Lower lobe of right lung (tissue), 2 donors: ENCODE data around the gene FANK1. TPM values are rescaled to one million over a fixed set of nuclear protein-coding genes. Genes with fewer than 3 reads are reported as not detected.

Experiments used
- ATAC-seq, 2 donors: fragments of 200-7000 bp; cut with Tn5 transposase; one replicate each; pipeline ENCODE4 v1.9.1; 2020 to 2022; ENCODE audit warnings: mild to moderate bottlenecking in 2 of 2, moderate library complexity in 2 of 2
- DNase-seq: peaks from one replicate; pipeline ENCODE4 v3.0.0-alpha.2; 2020
- H3K27ac ChIP-seq: fragments of 200-600 bp; one replicate; pipeline ENCODE4 v1.8.0; 2022
- H3K27me3 ChIP-seq: fragments of 200-600 bp; one replicate; pipeline ENCODE4 v1.8.0; 2022; ENCODE audit warnings: low read depth
- H3K36me3 ChIP-seq: fragments of 200-600 bp; one replicate; pipeline ENCODE4 v1.8.0; 2022; ENCODE audit warnings: mild to moderate bottlenecking
- H3K4me1 ChIP-seq: fragments of 200-600 bp; one replicate; pipeline ENCODE4 v1.8.0; 2022
- H3K4me3 ChIP-seq: fragments of 200-600 bp; one replicate; pipeline ENCODE4 v1.8.0; 2022; ENCODE audit warnings: mild to moderate bottlenecking
- H3K9me3 ChIP-seq: fragments of 200-600 bp; one replicate; pipeline ENCODE4 v1.8.0; 2022
- intact Hi-C: fragments of 100-400 bp; cut with DNase I; formaldehyde crosslinking; loops from one replicate; pipeline ENCODE4 v1.11.0; 2022
- total RNA-seq: library from RNA; stranded (reverse); fragmentation: NEBNext Ultra II Directional; extraction: Animal tissue kit (Norgen Biotek cat#: 25700); gene quantifications from one replicate; pipeline ENCODE4 v1.2.1, GENCODE V29; 2021
- TF ChIP-seq, protein P1 (sequence below): fragments of 200-600 bp; IDR thresholded peaks from one replicate; pipeline ENCODE4 v1.8.0; 2022; ENCODE audit warnings: antibody characterized with exemption, mild to moderate bottlenecking
- donor health status: DM: no; HTN: yes; CAD: no; lungs with severe emphysema.

FANK1 gene
- total RNA-seq, 1 donor from 2014 or later: 11.5 TPM

DNA sequence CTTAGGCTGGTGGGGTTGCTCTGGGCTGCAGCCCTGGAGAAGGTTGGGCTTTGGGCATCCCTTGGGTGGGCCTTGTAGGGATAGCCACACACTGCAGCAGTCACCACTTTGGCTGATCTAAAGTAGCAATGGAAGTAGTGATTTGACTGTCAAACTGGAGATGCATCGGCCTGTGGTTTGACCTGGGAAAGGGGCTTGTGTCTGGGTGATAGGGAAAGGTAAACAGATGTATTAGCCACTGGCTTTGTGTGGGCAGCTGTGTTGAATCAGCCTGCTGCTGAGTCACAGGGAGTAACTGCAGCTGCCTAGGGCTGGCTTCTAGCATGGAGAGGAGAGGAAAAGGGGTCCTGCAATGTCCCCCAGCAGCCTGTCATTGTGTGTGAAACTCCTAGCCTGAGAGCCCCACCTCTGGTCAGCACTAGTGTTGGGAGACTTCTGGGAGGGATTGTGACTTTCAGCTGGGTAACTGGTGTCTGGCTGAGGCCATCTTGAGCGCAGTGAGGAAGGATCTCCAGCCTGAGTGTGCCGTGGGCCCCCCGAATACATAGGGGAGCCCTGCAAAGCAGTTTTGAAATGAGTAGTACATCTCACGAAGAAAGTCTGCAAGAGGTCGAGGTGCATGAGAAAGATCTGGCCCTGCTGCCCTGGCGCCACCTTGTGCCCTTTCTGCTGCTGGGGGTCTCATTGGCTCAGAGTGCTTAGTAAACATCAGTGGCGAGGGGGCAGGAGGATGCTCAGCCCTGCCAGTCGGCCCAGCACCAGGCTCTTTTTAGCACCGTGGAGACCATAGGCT, 117.3 kb downstream of the FANK1 start:
- no peak for ATAC-seq
- no peak overlapping the region for H3K27ac ChIP-seq
- no peaks in the 10 kb centered on the region for H3K9me3 ChIP-seq
- no peaks in the 10 kb centered on the region for H3K4me1 ChIP-seq
- TF ChIP-seq, protein P1, sequence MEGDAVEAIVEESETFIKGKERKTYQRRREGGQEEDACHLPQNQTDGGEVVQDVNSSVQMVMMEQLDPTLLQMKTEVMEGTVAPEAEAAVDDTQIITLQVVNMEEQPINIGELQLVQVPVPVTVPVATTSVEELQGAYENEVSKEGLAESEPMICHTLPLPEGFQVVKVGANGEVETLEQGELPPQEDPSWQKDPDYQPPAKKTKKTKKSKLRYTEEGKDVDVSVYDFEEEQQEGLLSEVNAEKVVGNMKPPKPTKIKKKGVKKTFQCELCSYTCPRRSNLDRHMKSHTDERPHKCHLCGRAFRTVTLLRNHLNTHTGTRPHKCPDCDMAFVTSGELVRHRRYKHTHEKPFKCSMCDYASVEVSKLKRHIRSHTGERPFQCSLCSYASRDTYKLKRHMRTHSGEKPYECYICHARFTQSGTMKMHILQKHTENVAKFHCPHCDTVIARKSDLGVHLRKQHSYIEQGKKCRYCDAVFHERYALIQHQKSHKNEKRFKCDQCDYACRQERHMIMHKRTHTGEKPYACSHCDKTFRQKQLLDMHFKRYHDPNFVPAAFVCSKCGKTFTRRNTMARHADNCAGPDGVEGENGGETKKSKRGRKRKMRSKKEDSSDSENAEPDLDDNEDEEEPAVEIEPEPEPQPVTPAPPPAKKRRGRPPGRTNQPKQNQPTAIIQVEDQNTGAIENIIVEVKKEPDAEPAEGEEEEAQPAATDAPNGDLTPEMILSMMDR: no peak
- no peak for DNase-seq
- no peaks in the 10 kb centered on the region for H3K36me3 ChIP-seq
- intact Hi-C loops: no loop called here
- H3K27me3 ChIP-seq: no peaks in the 10 kb centered on the region
- no peak overlapping the region for H3K4me3 ChIP-seq

DNA sequence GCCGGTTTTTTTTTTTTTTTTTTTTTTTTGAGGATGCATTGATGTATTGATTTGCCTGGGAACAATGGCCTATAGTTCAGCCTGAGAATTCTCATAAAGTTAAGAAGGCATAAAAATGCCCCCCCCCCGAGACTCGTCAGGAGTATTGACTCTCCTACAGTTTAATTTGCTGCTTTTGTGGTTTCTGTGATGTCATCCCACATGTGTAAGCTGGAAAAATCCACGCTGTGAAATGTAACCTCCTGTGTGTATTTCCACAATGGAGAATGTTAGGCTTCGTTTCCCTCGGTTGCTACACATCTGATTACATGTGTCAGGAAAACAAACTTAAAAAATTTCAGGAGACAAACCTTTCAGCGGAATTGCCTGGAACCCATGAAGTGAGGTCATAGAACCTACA, 117.9 kb downstream of the FANK1 start:
- no peak for DNase-seq
- Histone ChIP-seq H3K9me3 (no peaks in the 10 kb centered on the region), H3K4me3 (no peak overlapping the region), H3K36me3 (no peaks in the 10 kb centered on the region), H3K27me3 (no peaks in the 10 kb centered on the region), H3K4me1 (no peaks in the 10 kb centered on the region), H3K27ac (no peak overlapping the region)
- TF ChIP-seq, protein P1: no peak
- intact Hi-C loops: no loop called here
- ATAC-seq: no peak

DNA sequence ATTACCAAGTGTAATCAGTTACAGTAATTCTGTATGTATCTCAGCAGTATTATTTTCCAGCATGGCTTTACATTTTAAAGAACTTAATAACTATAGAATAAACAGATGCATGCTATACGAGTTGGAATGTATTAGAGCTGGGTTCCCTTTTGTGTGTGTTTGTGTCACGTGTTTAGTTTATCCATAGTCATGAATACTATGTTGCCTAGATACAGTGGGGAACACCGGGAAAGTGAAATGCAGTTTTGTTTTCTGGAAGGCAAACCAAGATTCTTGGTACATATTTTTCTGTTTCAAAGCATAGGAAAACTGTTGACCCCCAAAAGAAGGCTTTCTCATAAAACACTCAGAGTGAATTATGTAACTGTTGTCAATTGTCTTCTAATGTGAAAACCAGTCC, 119.0 kb downstream of the FANK1 start:
- ATAC-seq (no peak), DNase-seq (no peak)
- Histone ChIP-seq H3K36me3 (no peaks in the 10 kb centered on the region), H3K27me3 (no peaks in the 10 kb centered on the region), H3K4me3 (no peak overlapping the region), H3K4me1 (no peaks in the 10 kb centered on the region), H3K27ac (no peak overlapping the region), H3K9me3 (no peaks in the 10 kb centered on the region)
- intact Hi-C loops: no loop called here
- TF ChIP-seq, protein P1: no peak

DNA sequence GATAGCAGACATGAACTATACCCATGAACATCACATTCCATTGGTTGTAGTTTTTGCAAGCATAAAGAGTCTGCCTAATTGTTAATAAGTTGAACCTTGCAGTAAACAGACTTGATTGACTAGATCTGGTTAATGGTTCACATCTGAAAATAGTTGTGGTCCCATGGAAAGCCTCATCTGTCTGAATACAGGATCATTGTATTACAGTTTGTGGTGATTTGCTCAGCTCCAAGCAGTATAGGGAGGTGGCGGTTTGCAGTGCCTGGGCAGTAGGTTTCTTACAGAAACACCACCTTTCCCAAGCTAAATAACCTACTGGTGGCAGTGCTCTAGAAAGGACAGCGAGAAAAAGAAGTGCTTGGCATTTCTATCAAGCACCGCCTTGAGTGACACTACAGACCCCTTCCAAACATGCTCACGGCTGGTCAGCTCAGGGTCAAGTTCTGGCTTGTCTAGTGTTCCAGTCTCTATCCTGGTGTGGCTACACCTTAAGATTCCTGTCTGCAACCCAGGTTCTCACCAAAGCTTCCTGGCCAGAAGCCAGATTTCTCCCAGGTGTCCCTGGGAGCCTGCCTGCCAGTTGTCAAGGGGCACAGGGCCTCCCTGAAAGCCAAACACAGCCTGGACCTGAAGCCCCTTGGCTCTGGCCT, 119.9 kb downstream of the FANK1 start:
- Histone ChIP-seq H3K27me3 (no peaks in the 10 kb centered on the region), H3K4me3 (no peak overlapping the region), H3K36me3 (no peaks in the 10 kb centered on the region), H3K9me3 (no peaks in the 10 kb centered on the region), H3K27ac (no peak overlapping the region), H3K4me1 (no peaks in the 10 kb centered on the region)
- DNase-seq (no peak), ATAC-seq (no peak)
- TF ChIP-seq, protein P1: no peak
- intact Hi-C loops: no loop called here

DNA sequence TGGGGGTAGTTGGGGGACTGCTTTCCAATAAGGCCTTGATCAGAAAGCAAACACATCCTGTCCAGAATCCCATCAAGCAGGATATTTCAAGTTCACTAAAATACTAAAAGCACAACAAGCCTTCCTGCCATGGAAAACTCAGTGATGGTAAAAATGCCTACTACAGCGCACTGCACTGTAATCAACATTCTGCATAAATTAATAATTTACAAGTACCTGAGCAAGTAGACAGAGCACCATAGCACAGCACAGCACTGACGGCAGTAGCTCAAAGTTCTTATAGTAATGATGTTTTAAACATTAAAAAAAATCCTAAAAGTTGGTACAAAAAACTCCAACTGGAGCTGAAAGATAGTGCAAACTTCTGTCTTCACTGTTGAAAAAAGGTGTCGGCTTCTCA, 120.5 kb downstream of the FANK1 start:
- TF ChIP-seq, protein P1: no peak
- ATAC-seq (no peak), DNase-seq (no peak)
- Histone ChIP-seq H3K9me3 (no peaks in the 10 kb centered on the region), H3K27me3 (no peaks in the 10 kb centered on the region), H3K27ac (no peak overlapping the region), H3K4me3 (no peak overlapping the region), H3K36me3 (no peaks in the 10 kb centered on the region), H3K4me1 (no peaks in the 10 kb centered on the region)
- intact Hi-C loops: no loop called here
